Heart left ventricle (tissue), 16 donors: ENCODE data around the gene PRPSAP1. TPM values are rescaled to one million over a fixed set of nuclear protein-coding genes. Genes with fewer than 3 reads are reported as not detected.

Source experiments
- ATAC-seq, 4 donors: fragments of 200-7000 bp; cut with Tn5 transposase; one replicate each; pipeline ENCODE4 v1.9.1; 2020 to 2022; ENCODE audit warnings: moderate library complexity in 4 of 4, mild to moderate bottlenecking in 3 of 4, moderate number of reproducible peaks in 1 of 4
- DNase-seq, 5 donors: peaks; one replicate each; pipeline ENCODE4 v3.0.0-alpha.2; 2020
- H3K27ac ChIP-seq, 12 donors: fragments of 200-600 bp; sonication (generic) in 4 of 12; one replicate each; pipeline versions ENCODE4 v1.5.0 to v1.8.0; 2016 to 2022; ENCODE audit warnings: mild to moderate bottlenecking in 2 of 12
- H3K27me3 ChIP-seq, 9 donors: fragments of 200-600 bp; sonication (generic) in 2 of 9; one replicate each; pipeline versions ENCODE4 v1.5.1 to v1.8.0; 2016 to 2022; ENCODE audit warnings: mild to moderate bottlenecking in 3 of 9
- H3K36me3 ChIP-seq, 9 donors: fragments of 200-600 bp; sonication (generic) in 2 of 9; one replicate each; pipeline versions ENCODE4 v1.5.0 to v1.8.0; 2018 to 2022; ENCODE audit warnings: mild to moderate bottlenecking in 2 of 9
- H3K4me1 ChIP-seq, 12 donors: fragments of 200-600 bp; sonication (generic) in 4 of 12; one replicate each; pipeline versions ENCODE4 v1.5.0 to v1.8.0; 2016 to 2022; ENCODE audit warnings: mild to moderate bottlenecking in 3 of 12
- H3K4me3 ChIP-seq, 12 donors: fragments of 200-600 bp; sonication (generic) in 4 of 12; one replicate each; pipeline versions ENCODE4 v1.5.0 to v1.8.0; 2017 to 2022; ENCODE audit warnings: mild to moderate bottlenecking in 9 of 12, moderate library complexity in 4 of 12
- H3K9me3 ChIP-seq, 12 donors: fragments of 200-600 bp; sonication (generic) in 4 of 12; one replicate each; pipeline versions ENCODE4 v1.5.0 to v1.8.0; 2016 to 2022; ENCODE audit warnings: mild to moderate bottlenecking in 1 of 12
- POLR2A ChIP-seq, 2 donors: fragments of 450-650 bp; IDR thresholded peaks; one replicate each; pipeline ENCODE4 v1.6.1; 2017; ENCODE audit warnings: antibody characterized with exemption in 2 of 2, mild to moderate bottlenecking in 2 of 2, moderate library complexity in 2 of 2
- WGBS, 4 donors: extraction: QIAGEN DNeasy Blood & Tissue Kit in 2 of 4; methylation state at CpG; one replicate each; pipeline versions ENCODE4 v1.1.5 to v1.1.7; 2013 to 2018; 5-methylcytosine and 5-hydroxymethylcytosine counted together
- intact Hi-C, 10 donors: fragments of 100-400 bp; cut with DNase I; formaldehyde crosslinking; loops; one replicate each; pipeline versions ENCODE4 v1.11.1 to v1.14.2; 2022
- polyA plus RNA-seq, 2 donors: library from polyadenylated mRNA; stranded (reverse); fragments of 200-250 nt; gene quantifications; one replicate each; pipeline ENCODE4 v1.2.3, GENCODE V29; 2013
- total RNA-seq, 9 donors: library from RNA; depleted of rRNA in 2 of 9; stranded (reverse); fragments of >200 nt in 2 of 9; fragmentation: NEBNext Ultra II Directional in 3 of 9; extraction: Animal tissue kit (Norgen Biotek cat#: 25700) in 3 of 9; gene quantifications; one replicate each; pipeline versions ENCODE4 v1.1.0 to v1.2.4, GENCODE V29; 2016 to 2023
- TF ChIP-seq, protein P1 (sequence below), 12 donors: fragments of 200-600 bp; sonication (generic) in 4 of 12; IDR thresholded peaks; one replicate each; pipeline versions ENCODE4 v1.5.0 to v1.8.0; 2018 to 2022; ENCODE audit warnings: antibody characterized with exemption in 12 of 12, mild to moderate bottlenecking in 5 of 12
- donor health status: ischemic (EF 13 %, LVEDD 7.1; RV severe dilation, severe dysfunction).
- donor health status: healthy with polysubstance abuse.
- donor health status: DM: no; HTN: yes; CAD: no.
- donor health status: DM: no; HTN: no; CAD: no.
- donor health status: ischemic (EF 25% LVEDD 6.9; RV normal size, moderate dysfunction).
- donor health status: ischemic (EF 25% LVEDD 5.7; RV mildly dilated, moderate dysfunction).
- donor health status: healthy.
- donor health status: DM: yes; HTN: yes; CAD: no.
- donor health status: ischemic (EF 35%, LVEDD 5.7; RV mildly dilated, moderate dysfunction).
- donor health status: nonischemic (EF 11% LVEDD 7.7; RV severe dilation, severe dysfunction).
- donor health status: DM: yes; HTN: yes; CAD: no.
- donor health status: PGD.
- donor health status: ischemic (EF 29% LVEDD 5.4; RV normal size, mild dysfunction).
- donor health status: nonischemic (EF 23%, LVEDD 6.1; RV moderate dilation, normal function).

Gene PRPSAP1
- total and polyA plus RNA-seq, 11 donors = 22.7 to 39.7 (median 30.9) TPM

DNA sequence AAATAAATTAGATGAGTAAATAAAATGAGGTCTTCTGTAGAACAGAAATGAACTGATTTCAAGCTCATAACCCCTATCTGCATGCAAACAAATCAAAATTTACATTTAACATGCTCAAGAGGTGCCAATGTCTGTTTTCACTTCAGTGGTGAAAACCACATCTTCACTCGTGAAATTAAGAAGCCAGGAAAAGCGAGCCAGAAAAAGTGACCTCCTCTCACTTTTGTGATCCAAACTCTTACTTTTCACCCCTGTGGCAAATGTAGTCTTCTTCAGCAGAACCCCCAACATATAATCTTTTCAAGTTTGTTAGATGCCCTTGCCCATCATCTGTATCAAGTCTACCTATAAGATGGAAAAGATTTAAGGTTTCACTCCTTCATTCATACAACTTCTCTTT is 36.2 kb downstream of the PRPSAP1 start:
- peaks cover 0 to 76% (median 43%) of the 10 kb centered on the region in 9 donors for H3K36me3 ChIP-seq
- H3K27me3 ChIP-seq = no peaks in the 10 kb centered on the region
- intact Hi-C loops = loop anchor here in 2 of 10 donors (5.0 kb wide), 1 partner anchor 35 kb away; the partner anchor contains the start of gene PRPSAP1 (in 2 of the 2)
- WGBS, 4 donors = 88 to 94% (median 91%) methylated on average over 2 of the region's 2 CpGs
- ATAC-seq (no peak), DNase-seq (no peak)
- TF ChIP-seq, protein P1, sequence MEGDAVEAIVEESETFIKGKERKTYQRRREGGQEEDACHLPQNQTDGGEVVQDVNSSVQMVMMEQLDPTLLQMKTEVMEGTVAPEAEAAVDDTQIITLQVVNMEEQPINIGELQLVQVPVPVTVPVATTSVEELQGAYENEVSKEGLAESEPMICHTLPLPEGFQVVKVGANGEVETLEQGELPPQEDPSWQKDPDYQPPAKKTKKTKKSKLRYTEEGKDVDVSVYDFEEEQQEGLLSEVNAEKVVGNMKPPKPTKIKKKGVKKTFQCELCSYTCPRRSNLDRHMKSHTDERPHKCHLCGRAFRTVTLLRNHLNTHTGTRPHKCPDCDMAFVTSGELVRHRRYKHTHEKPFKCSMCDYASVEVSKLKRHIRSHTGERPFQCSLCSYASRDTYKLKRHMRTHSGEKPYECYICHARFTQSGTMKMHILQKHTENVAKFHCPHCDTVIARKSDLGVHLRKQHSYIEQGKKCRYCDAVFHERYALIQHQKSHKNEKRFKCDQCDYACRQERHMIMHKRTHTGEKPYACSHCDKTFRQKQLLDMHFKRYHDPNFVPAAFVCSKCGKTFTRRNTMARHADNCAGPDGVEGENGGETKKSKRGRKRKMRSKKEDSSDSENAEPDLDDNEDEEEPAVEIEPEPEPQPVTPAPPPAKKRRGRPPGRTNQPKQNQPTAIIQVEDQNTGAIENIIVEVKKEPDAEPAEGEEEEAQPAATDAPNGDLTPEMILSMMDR (IDR thresholded peaks at IDR 0.05) = no peak
- no peak for TF ChIP-seq POLR2A (IDR thresholded peaks at IDR 0.05)
- H3K4me1 ChIP-seq = peaks cover 0 to 16% (median 0%) of the 10 kb centered on the region in 12 donors
- no peak overlapping the region for H3K4me3 ChIP-seq
- no peaks in the 10 kb centered on the region for H3K9me3 ChIP-seq
- no peak overlapping the region for H3K27ac ChIP-seq

DNA sequence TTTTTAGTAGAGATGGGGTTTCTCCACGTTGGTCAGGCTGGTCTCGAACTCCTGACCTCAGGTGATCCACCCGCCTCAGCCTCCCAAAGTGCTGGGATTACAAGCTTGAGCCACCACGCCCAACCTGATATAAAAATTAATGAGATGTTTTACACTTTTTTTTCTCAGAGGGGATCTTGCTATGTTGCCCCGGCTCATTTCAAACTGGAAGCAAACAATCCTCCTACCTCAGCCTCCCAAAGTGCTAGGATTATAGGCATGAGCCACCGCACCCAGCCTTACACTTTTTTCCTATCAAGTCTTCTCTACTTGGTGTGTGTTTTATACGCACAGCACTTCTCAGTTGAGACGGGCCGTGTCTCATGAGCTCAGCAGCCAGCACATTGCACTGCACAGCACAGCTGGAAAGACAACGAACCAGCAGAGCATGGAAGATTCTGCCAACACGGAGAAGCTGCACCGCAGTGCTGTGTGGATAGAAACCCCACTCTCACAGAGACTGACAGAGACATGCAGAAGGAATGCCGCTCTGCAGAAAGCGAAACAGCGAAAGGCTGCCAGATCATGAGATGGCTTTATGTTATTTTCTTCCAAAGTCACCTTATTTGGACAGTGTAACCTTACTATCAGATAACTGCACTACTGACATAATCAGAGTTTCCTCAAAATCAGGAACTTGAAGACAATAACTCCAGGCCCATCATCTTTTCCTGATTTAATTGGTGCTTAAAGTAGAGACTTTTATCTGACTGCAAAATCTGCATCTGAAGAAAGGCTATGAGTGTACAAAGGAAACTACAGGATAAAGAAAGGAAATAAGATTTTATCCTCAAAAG is 39.1 kb downstream of the PRPSAP1 start:
- peak overlapping the region in 5 of 12 donors; percentile 11 to 40 (median 14) for H3K4me3 ChIP-seq
- peak; percentile 47 to 90 (median 64) for ATAC-seq
- H3K27ac ChIP-seq = peak overlapping the region in 10 of 12 donors; percentile 17 to 71 (median 68)
- intact Hi-C loops = loop anchor here in 3 of 10 donors (5.0 kb wide), 2 partner anchors 33 to 38 kb away; partner anchors contain the start of gene PRPSAP1 (in 2 of the 3)
- H3K27me3 ChIP-seq = no peaks in the 10 kb centered on the region
- peaks cover 2 to 80% (median 56%) of the 10 kb centered on the region in 9 donors for H3K36me3 ChIP-seq
- TF ChIP-seq, protein P1 (IDR thresholded peaks at IDR 0.05) = no peak
- TF ChIP-seq POLR2A (IDR thresholded peaks at IDR 0.05) = no peak
- peaks cover 0 to 10% (median 0%) of the 10 kb centered on the region in 12 donors for H3K4me1 ChIP-seq
- DNase-seq = peak in 1 of 5 donors; percentile 38
- H3K9me3 ChIP-seq = no peaks in the 10 kb centered on the region
- 70 to 80% (median 72%) methylated on average over 15 of the region's 15 CpGs for WGBS, 4 donors

DNA sequence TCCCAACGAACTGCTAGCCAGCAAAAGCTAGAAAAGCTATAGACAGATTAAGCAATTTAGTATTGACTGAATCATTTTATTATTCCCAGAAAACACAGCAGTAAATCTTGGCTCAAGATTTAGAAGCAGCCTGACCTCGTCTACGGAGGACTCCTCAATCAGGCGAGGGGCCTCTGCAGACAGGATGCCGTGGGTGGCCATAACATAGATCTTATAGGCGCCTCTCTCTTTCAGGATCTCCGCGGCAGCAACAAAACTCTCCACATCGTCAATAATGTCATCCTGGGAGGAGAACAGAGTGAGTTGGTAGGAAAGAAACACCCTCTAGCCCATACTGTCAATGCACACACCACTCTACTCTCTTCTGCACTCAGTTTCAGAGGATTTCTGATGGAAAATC is 41.0 kb downstream of the PRPSAP1 start:
- no peak for DNase-seq
- Histone ChIP-seq H3K9me3 (no peaks in the 10 kb centered on the region), H3K36me3 (peaks cover 2 to 68% (median 56%) of the 10 kb centered on the region in 9 donors), H3K4me3 (no peak overlapping the region), H3K27ac (no peak overlapping the region), H3K27me3 (no peaks in the 10 kb centered on the region), H3K4me1 (peaks cover 0 to 10% (median 0%) of the 10 kb centered on the region in 12 donors)
- intact Hi-C loops = loop anchor here in 1 of 10 donors (5.0 kb wide), 1 partner anchor 35 kb away; no protein-coding TSS in a partner anchor
- TF ChIP-seq, protein P1 (IDR thresholded peaks at IDR 0.05) = no peak
- TF ChIP-seq POLR2A (IDR thresholded peaks at IDR 0.05) = no peak
- 81 to 85% (median 84%) methylated on average over 9 of the region's 9 CpGs for WGBS, 4 donors
- ATAC-seq = no peak

DNA sequence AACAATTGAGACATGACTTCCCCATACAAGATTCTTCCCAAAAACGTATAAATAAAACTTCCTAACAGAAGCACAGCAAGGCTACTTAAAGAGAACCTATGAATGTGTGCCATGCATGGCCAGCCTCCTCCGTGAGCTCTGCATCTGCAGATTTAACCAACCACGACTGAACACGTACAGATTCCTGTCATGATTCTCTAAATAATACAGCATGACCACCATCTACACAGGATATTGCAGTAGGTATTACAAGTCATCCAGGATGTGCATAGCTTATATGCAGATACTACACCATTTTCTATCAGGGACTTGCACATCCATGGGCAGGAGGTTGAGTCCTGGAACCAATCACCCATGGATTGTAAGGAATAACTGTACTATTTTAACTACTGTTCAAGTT is 44.3 kb downstream of the PRPSAP1 start:
- H3K4me1 ChIP-seq = no peaks in the 10 kb centered on the region
- no peak for ATAC-seq
- DNase-seq = no peak
- TF ChIP-seq POLR2A (IDR thresholded peaks at IDR 0.05) = no peak
- TF ChIP-seq, protein P1 (IDR thresholded peaks at IDR 0.05) = no peak
- H3K27ac ChIP-seq = no peak overlapping the region
- WGBS, 4 donors = 82 to 92% (median 91%) methylated on average over 4 of the region's 4 CpGs
- H3K4me3 ChIP-seq = no peak overlapping the region
- no peaks in the 10 kb centered on the region for H3K9me3 ChIP-seq
- intact Hi-C loops = loop anchor here in 2 of 10 donors (5.0 to 10.0 kb wide), 3 partner anchors 78 to 198 kb away; partner anchors contain the start of gene RHBDF2 (in 1 of the 2)
- peaks cover 2 to 55% (median 49%) of the 10 kb centered on the region in 9 donors for H3K36me3 ChIP-seq
- no peaks in the 10 kb centered on the region for H3K27me3 ChIP-seq
